Ammon's horn (tissue), 1 donor: ENCODE measurements around the gene CROT.

Experiments used
- DNase-seq: peaks from one replicate; pipeline ENCODE4 v3.0.0-alpha.2; 2016; ENCODE audit warnings: low spot score

The CROT gene

DNA sequence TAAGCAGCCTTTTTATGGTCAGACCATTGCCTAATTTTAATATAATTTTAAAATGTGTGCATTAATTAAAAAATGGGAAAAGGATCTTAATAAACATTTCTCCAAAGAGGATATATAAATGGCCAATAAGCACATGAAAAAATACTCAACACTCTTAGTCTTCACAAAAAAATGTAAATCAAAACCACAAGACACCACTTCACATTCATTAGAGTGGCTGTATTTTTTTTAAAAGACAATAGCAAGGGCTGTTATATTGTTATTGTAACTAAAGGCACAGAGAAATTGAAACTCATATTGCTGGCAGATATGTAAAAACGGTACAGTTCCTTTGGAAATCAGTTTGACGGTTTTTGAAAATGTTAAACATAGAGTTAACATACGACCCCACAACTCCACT lies 3.2 kb upstream of the CROT start:
- DNase-seq: no peak

DNA sequence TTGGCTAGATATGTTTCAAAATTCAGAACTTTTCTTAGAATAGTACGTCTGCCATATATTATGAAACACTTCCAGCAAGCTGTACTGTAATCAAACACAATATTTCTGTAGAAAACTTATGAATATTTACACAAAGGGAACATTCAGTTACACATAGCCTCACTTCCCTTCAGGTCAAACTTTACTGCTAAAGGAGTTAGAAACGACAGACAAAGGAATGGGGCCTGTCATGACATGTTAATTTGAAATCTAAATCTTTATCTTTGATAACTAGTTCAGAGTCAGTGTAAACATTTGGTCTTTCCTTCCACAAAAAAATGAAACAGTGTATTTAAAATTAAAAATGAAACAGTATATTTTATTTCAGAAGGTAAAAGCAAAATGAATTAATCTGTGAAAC lies 1.0 kb upstream of the CROT start:
- DNase-seq: no peak

DNA sequence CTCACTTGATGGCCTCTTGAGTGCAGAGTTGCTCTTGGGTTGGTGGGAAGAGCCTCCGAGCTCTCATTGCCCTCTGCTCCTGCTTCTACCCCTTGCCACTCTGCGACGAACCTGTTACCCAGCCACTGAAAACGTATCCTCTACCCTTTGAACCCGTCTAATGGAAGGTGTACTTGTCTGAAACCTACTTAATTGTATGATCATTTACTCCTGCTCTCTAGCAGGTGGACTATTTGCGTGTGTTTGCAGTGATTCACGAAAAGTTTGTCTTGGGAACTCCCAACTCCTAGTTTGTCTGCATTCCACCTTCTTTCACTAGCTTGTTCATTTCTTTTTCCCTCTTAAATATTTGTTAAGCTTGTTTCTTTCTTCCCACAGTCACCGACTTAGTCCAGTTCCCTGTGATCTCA lies 503 bp downstream of the CROT start:
- DNase-seq: peak; percentile 37

DNA sequence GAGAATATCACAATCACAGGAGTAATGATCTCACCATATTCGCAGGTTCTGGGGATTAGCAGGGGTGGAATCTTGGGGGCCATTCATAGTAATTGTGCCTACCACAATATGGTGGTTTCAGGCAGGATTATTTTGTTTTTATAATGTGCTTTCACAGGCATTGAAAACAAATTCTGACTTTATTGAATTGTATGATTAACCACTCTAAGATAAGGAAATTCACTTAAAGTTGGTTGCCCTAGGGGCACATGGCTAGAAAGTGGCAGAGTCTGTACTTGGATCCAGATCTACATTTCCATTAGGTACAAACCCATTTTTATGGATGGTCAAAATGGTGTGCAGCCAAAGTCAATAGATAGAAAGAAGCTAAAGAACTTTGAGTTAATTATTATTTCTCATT lies 1.7 kb downstream of the CROT start:
- no peak for DNase-seq

DNA sequence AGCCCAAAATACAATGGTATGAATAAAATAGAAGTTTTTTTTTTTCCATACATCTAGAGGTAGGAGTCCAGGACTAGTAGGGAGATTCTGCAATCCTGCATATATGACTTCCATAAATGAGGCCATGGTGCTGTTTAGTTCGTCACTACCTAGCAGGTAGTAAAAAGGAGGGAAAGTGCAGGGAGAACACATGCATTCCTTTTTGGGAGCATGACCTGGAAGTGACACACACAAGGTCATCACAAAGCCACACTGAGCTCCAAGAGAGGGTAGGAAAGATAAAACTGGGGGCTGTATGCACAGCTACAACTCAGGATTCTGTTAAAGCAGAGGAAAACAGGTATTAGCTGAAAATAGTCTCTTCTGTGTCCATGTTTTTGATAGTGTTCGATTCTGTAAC lies 2.2 kb downstream of the CROT start:
- no peak for DNase-seq

DNA sequence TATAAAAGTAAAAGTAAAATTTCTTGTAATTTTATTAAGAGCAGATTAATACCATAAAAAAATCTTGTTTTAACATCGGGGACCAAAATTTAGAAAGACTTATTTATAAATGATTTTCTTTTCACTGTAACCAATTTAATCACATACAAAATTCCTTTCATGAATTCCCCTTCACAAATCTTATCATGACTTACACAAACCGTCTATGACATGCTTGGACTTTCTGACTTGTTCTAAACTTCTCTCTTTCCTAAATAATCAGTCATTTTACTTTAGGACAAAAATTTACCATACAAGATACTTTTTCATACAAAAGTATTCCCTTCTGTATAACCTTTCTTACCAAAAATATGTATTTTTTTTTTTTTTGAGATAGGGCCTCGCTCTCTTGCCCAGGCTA lies 9.3 kb downstream of the CROT start:
- no peak for DNase-seq

DNA sequence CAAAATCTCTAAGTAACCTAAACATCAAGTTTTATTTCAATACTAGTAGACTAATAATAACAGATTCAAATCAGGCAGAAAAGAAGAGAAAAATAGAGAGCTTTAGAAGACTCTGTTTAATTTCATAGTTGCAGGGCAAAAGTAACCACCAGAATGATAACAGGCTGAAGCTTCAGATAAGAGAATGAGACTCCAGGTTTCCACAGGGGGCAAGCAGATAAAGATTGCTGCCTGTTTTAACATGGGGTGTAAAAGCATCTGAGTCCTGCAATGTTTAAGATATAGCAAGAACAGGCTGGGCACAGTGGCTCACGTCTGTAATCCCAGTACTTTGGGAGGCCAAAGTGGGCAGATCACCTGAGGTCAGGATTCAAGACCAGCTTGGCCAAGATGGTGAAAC lies 11.0 kb downstream of the CROT start:
- DNase-seq: no peak

DNA sequence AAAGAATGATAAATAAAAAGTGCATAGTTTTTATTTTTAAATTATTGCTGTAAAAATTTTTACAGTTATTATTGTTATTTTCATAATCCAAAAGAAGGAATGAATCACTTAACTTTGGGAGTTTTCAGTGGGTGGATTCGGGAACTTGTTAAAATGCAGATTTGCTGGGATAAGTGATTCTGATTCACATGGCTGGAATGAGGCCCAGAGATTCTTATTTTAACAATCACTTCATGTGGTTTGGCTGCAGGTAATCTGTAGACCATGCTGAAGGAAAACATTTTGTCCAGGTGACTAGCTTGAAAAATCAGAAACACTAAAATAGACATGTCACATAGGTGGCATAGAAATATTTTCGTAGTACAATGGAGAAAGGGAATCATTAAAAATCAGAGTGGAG lies 13.9 kb downstream of the CROT start:
- peak; percentile 15 for DNase-seq

DNA sequence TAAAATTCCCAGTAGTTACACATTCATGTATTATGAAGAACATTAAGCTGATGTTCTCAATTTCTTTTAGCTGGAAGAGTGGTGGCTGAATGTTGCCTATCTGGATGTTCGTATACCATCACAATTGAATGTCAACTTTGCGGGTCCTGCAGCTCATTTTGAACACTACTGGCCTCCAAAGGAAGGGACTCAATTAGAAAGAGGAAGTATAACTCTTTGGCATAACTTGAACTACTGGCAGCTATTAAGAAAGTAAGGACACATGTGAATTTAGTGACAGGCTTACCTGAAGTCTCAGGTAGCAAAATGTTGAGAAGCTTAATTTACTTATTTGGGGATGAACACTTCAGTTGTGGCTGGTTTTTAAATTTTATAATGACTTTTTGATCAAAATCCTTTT lies 15.9 kb downstream of the CROT start:
- no peak for DNase-seq

DNA sequence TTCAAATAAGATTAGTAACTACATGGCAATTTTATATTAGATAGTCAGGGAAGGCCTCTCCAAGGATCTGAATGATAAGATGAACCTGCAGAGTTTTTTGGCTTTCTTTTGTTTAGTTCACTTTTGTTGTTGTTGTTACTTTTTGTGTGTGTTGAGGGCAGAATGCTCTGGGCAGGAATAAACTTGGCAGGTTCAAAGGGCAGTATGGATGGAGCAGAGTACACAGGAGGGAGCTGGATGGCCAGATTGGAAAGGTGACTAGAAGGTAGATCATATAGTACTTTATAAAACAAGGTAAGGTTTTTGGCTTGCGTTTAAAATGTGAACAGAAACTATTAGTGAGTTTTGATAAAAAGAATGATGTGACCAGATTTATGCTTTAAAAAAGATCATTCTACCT lies 17.9 kb downstream of the CROT start:
- no peak for DNase-seq

DNA sequence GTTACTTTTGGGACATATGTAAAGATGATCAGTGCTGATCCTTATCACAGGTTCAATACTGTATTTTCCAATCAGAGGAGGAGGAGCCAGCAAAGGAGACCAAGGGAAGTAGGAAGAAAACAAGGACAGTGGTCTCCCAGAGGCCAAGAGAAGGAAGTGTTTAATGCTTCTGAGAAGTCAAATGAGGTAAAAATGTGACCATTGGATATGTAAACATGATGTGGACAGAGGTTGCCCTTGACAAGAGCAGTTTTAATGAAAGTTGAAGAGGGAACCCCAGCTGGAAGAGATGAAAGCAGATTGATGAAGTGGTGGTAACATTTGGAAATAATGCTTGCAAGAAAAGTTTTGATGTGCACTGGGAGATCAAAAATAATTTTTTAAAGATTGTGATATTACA lies 18.8 kb downstream of the CROT start:
- DNase-seq: no peak

DNA sequence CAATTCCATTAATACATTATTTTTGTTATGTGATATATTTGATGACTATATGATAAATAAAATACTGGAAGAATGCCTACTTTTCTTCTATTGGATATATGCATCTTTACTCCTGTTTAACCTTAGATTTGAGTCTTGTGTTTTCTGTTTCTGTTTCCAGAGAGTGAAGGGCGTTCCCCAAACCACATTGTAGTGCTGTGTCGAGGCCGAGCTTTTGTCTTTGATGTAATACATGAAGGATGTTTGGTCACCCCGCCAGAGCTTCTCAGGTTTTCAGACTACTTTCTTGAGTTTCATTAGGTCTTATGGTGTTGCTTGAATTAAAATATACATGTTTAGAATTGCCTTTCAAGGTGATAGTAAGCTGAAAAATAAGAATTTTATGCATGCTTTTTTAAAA lies 23.8 kb downstream of the CROT start:
- DNase-seq: no peak

DNA sequence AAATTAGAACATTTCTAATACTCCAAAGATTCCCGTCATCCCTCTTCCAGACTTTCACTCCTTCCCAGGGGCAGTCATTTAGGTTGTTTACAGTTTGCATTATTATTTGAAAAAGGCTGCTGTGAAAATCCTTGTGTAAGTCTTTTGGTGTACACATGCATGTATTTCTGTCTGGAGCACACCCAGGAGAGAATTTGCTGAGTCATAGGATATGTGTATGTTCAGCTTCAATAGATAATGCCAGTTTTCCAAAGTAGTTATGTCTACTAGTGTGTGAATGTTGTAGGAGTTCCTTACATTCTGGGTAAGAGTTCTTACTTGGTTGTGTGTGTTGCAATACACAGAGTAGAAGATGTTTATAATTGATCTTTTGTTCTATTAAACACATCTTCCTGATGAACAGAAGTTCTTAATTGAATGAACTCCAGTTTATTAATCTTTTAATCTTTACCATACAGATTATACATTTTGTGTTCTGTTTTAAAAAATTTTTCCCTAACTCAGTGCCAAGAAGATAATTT lies 25.3 kb downstream of the CROT start:
- DNase-seq: no peak

DNA sequence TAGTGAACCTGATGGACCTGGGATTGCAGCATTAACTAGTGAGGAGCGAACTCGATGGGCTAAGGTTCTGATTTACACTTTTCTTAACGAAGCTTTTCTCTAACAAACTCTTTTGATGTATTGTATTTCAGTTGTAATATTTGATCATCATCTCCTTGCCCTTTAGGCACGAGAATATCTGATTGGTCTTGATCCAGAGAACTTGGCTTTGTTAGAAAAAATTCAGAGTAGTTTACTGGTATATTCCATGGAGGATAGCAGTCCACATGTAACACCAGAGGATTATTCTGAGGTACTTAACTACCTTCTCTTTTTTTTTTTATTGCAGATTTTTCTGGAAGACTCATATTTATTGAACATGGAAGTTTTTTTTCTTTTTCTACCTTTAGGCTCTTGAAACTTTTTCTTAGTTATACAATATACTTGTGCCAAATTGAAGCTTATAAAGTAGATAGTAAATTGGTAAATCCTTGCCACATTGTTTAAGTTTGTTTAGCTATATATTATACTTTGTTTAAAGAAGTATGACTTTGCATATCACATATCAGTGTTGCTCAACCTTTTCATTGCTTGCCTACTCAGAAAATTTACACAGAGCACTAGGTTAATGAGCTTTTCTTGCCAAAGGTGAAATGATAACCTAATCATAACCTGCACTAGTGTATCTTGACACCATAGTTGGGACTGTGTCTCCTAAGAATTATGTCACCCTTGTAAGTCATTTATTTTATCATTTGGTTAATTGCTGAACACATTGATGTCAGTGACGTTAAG lies 30.4 kb downstream of the CROT start:
- DNase-seq: no peak

DNA sequence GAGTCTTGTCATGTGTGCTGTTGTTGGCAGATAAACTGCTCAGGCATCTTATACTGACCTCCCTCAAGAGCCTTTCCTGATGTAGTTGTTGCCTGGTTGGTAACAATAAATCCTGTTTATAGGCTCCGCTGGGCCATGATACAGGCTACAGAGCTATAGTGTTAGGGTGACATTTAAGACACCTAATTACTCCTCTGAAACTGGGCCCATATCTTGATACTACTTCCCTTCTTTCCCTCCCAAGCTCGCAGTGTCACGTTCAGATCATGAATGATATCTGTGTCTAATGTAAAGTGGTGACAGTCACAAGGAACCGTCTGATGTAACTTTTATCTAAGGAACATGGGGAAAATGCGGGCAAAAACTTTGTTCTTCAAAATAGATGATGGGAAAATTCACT lies 35.4 kb downstream of the CROT start:
- DNase-seq: no peak

DNA sequence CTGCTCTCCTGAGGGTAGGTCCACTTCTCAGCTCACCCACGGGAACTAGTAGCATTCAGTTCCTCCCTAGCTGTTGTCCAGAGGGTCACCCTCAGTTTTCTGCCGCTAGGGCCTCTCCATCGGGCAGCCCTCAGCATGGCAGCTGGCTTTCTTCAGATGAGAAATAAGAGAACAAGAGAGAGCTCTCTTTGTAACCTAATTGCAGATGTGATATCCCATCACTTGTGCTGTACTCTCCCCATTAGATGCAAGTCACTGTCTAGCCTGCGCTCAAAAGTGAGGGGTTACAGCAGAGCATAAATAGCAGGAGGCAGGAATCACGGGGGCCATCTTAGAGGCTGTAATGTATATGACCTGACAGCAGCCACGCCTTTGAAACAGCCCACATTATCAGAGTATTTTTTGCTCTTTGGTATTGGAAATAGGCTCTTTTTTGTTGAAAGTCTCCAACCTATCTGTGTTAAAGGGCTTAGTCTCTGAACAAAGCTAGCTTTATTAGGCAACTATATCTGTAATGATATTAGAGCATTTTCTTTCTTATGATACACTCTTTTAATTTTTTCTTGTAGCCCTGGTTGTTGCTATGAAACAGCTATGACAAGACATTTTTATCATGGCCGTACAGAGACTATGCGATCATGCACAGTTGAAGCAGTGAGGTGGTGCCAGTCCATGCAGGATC lies 45.7 kb downstream of the CROT start:
- DNase-seq: no peak

DNA sequence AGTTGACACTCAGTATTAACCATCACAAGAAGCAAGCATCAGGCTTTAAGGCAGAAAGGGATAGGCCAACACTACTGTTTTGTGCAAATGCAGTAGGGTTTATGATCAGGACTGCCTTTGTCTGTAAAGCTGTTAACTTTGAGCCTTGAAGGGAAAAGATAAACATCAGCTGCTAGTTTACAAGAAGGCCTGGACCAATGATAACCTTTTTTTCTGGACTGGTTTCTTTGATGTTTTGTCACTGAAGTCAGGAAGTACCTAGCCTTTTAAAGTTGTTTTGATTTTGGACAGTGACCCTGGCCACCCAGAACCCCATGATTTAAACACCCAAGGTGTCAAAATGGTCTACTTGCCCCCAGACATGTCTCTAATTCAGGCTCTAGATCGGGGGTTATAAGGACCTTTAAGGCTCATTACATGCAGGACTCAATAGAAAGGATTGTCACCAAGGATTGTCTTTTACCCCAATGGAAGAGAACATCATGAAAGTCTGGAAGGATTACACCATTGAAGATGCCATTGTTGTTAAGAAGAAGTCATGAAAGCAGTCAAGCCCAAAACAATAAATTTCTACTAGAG lies 50.1 kb downstream of the CROT start:
- DNase-seq: no peak

DNA sequence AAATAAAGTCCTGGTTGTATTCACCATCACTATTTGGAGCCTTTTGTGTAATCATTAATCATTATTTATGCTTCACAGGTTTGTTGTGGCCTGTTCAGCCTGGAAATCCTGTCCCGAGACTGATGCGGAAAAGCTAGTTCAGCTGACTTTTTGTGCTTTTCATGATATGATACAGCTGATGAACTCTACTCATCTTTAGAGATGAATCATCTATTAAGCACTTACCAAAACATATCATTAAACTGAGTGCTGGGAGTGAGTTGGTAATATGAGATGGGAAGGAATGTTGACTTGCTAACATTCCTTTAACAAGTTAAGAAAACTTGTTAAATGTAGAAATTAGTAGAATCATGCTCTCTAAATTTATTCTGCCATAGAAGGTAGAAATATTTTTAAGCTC lies 53.0 kb downstream of the CROT start:
- DNase-seq: no peak

DNA sequence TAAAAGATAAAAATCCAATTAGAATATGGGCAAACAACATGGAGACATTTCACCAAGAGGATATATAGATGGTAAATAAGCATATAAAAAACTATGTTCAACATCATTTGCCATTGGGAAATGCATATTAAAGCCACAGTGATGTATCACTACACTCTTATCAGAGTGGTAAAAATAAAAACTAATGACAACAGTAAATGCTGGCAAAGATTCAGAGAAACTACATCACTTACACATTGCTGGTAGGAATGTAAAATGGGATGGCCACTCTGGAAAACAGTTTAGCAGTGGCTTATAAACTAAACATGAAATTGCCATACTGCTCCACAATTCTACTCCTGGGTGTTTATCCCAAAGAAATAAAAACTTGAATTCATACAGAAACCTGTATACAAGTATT lies 59.2 kb downstream of the CROT start:
- no peak for DNase-seq

DNA sequence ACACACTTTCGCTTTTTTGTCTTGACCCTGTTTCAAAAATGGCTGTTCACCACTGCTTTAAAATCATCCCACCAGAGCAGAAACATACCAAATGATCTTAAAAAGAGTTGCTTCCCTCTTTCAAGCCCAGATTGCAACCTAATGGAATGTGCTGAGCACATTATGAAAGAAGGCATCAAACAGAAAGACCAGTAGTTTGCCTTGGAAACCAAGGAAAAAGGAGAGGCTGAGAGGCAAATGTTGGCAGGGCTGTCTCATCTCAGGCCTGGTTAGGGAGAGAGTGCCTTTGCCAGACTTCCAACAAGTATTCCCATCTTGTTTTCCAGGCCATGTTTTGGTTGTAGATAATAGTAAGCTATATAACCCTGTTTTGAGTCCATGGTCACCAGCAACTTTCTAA lies 65.7 kb downstream of the CROT start:
- DNase-seq: no peak

DNA sequence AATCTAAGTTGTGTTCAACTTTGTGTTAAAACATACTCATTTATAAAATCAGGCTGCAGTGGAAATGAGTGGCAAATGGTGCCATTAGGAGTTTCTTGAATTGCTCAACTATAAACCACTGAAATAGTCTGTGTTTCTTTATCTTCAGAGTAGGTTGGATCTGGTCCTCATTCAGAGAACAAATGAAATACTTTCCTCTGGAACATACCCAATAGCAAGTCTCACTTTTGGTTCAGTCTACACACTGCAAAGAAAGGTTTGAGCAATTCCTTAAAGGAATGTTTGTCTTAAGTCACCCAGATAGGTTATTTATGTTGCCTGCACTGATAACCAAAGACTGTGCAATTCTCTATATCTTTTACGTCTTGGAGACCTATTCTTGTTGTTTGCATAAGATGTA lies 67.6 kb downstream of the CROT start:
- DNase-seq: no peak

DNA sequence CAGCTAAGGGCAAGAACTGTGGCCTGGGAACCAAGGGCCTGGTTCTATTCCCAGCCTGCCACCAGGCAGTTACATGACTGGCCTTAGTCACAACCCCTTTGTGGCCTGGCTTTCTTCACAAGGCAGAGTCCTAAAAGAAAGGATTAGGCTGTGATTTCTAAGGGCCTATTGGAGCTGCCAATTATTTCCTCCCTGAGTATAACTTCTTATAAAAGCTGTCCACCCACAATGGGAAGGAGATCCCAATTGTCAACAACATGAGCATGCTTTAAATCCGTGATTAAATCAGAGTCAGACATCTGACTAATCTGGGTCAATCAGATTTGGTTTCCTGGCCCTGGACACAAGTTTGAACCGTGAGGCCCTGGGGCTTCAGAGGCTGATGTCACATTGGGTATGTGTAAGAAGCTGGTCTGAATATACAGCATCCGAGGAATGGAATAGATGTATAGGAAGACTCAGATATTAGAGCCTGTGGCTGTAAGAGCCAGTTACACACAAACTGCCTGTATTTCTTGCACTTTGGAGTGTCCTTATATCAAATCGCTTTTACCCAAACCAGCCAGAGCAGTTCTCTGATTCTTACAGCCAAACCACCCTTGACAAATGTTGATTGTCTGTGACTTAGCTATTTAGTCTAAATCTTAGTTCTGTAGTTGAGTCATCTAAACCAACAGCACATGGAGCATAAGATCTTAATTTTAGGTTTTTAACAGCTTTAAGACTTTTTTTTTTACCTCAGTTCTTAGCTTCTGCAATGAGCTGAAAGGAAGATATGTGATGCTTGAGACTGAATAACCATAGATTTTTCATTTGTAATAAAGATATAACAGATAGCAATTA lies 68.7 kb downstream of the CROT start:
- no peak for DNase-seq

DNA sequence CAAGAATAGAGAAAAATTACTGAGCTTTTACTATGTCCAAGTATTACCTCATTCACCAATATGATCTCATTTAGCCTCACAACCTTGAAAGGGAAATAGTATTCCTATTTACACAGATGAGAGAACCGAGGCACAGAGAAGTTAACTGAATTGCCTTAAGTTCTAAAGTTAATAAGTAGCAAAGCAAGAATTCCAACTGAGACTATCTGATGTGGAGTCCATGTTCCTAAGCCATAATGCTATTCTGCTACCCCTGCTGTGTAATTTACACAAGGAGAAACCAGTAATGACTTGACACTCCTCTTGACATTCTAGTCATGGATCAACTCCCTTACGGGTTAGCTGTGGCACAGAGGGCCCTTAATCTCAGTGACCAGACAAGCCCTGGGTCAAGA lies 69.3 kb downstream of the CROT start:
- no peak for DNase-seq
